GM21529 (cell line): ENCODE data around the gene IL4R.
A peak's percentile ranks its signal among the peaks of the same experiment; 100 is the strongest.

Experiments used
- ATAC-seq: cut with Tn5 transposase; IDR thresholded peaks from one replicate; pipeline ENCODE4 v1.9.1; 2021; ENCODE audit not compliant: unreplicated experiment

IL4R gene

DNA sequence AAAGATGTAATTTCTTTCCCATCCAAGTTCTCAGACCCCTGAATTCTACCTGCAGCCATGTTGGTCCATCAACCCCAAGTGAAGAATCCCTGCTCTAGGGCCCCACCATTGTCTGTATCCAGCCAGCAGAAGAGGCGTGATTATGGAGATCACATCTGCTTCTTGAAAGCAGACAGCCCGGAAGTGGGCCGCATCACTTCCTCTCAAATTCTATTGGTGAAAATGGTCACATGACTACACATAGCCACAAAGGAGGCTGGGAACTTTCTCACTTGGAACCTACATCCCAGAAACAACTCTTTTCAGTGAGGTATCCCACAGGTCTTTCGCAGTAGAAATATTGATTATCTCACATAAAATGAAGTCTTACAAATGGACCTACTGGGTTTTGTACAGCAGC lies 40.1 kb downstream of the IL4R start:
- ATAC-seq, result no peak

DNA sequence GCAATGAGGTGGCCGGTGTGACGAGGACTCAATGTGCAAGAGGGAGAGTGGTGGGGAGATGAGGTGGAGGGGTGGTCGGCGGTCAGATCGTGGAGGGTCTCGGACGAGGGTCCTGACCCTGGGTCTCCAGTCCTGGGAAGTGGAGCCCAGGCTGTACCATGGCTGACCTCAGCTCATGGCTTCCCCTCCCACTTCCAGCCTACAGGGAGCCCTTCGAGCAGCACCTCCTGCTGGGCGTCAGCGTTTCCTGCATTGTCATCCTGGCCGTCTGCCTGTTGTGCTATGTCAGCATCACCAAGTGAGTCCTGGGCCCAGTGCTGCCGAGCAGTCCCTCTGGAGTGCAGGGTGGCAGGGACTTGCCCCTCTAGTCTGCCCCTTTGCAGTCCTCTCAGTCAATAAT lies 41.8 kb downstream of the IL4R start:
- ATAC-seq, result no peak

DNA sequence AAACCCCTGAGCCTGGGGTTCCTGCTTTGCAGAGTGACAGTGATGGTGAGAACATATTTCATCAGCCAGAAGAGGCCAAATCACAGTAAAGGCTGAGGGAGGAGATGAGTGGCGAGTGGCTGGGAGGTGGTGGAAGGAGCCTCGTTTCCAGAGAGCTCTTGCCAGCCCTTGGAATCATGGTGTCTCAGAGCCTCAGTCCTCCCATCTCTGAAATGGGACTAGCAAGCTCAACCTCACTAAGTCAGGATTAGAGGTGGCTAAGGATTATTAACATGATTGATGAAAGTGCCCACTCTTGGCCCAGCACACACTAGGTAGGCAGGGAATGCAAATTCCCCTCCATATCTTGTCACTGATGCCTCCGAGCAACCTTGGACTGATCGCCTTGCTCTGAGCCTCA lies 43.0 kb downstream of the IL4R start:
- ATAC-seq, result no peak

DNA sequence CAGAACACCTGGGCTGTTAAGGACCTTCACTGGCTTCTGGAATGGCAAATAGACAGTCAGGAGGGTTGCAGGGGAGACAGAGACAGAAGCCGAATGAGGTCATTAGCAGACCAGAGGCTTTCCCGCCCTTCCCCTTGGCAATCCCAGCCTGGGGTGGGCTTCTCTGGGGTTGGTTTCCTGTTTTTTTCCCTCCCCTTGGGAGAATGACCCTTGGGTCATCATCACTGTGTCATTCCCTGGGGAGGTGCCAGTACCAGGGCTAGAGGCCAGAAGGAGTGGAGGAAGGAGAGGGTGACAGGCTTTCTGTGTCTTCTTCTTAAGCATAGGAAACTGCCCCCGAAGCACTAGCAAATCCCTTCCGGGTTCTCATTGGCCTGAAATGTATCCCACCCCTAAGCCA lies 45.3 kb downstream of the IL4R start:
- no peak for ATAC-seq

DNA sequence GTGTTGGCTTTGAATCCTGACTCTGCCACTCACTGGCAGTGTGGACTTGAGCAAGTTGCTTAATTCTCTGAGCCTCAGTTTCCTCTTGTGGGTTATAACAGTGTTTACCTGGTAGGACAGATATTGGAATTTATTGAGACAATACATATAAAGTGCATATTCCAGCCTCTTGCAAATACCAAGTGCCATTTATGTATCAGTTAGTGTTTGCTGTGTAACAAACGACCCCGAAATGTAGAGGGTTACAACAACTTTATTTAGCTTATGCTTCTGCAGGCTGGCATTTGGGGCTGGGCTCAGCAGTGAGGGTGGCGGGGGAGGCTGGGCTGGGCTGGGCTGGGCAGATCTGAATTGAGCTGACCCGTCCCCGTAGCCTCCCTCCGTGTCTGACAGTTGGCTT lies 45.8 kb downstream of the IL4R start:
- no peak for ATAC-seq

DNA sequence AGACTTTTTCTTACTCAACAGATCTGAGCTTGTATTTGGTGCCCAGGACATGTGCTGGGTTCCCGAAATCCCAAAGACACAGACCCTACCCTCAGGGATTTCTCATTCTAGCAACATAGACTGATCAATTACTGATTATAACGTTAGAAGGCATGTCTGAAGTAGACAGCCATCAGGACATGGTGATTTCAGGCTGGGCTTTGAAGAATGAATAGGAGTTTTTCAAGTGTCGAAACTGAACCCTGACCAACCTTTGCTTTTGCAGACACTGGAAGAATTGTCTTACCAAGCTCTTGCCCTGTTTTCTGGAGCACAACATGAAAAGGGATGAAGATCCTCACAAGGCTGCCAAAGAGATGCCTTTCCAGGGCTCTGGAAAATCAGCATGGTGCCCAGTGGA lies 48.2 kb downstream of the IL4R start:
- no peak for ATAC-seq

DNA sequence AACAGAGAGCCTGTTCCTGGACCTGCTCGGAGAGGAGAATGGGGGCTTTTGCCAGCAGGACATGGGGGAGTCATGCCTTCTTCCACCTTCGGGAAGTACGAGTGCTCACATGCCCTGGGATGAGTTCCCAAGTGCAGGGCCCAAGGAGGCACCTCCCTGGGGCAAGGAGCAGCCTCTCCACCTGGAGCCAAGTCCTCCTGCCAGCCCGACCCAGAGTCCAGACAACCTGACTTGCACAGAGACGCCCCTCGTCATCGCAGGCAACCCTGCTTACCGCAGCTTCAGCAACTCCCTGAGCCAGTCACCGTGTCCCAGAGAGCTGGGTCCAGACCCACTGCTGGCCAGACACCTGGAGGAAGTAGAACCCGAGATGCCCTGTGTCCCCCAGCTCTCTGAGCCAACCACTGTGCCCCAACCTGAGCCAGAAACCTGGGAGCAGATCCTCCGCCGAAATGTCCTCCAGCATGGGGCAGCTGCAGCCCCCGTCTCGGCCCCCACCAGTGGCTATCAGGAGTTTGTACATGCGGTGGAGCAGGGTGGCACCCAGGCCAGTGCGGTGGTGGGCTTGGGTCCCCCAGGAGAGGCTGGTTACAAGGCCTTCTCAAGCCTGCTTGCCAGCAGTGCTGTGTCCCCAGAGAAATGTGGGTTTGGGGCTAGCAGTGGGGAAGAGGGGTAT lies 48.9 kb downstream of the IL4R start:
- no peak for ATAC-seq

DNA sequence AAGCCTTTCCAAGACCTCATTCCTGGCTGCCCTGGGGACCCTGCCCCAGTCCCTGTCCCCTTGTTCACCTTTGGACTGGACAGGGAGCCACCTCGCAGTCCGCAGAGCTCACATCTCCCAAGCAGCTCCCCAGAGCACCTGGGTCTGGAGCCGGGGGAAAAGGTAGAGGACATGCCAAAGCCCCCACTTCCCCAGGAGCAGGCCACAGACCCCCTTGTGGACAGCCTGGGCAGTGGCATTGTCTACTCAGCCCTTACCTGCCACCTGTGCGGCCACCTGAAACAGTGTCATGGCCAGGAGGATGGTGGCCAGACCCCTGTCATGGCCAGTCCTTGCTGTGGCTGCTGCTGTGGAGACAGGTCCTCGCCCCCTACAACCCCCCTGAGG lies 49.5 kb downstream of the IL4R start:
- no peak for ATAC-seq

DNA sequence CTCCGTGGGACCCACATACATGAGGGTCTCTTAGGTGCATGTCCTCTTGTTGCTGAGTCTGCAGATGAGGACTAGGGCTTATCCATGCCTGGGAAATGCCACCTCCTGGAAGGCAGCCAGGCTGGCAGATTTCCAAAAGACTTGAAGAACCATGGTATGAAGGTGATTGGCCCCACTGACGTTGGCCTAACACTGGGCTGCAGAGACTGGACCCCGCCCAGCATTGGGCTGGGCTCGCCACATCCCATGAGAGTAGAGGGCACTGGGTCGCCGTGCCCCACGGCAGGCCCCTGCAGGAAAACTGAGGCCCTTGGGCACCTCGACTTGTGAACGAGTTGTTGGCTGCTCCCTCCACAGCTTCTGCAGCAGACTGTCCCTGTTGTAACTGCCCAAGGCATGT lies 50.0 kb downstream of the IL4R start:
- no peak for ATAC-seq

DNA sequence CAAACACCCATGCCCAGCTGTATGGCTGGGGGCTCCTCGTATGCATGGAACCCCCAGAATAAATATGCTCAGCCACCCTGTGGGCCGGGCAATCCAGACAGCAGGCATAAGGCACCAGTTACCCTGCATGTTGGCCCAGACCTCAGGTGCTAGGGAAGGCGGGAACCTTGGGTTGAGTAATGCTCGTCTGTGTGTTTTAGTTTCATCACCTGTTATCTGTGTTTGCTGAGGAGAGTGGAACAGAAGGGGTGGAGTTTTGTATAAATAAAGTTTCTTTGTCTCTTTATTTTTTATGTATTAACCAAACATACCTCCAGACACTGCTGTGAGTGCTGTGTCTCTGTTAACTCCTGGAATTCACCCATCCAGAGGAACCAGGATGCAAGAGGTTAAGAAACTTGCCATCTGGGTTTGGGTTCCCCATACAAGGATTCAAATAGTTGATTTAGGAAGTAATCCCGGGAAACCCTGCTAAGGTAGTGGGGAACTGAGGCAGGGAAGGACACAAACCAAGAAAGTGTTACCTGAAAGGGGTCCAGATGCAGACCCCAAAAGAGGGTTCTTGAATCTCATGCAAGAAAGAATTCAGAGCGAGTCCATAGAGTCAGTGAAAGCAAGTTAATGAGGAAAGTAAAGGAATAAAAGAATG lies 50.8 kb downstream of the IL4R start:
- ATAC-seq, result no peak

DNA sequence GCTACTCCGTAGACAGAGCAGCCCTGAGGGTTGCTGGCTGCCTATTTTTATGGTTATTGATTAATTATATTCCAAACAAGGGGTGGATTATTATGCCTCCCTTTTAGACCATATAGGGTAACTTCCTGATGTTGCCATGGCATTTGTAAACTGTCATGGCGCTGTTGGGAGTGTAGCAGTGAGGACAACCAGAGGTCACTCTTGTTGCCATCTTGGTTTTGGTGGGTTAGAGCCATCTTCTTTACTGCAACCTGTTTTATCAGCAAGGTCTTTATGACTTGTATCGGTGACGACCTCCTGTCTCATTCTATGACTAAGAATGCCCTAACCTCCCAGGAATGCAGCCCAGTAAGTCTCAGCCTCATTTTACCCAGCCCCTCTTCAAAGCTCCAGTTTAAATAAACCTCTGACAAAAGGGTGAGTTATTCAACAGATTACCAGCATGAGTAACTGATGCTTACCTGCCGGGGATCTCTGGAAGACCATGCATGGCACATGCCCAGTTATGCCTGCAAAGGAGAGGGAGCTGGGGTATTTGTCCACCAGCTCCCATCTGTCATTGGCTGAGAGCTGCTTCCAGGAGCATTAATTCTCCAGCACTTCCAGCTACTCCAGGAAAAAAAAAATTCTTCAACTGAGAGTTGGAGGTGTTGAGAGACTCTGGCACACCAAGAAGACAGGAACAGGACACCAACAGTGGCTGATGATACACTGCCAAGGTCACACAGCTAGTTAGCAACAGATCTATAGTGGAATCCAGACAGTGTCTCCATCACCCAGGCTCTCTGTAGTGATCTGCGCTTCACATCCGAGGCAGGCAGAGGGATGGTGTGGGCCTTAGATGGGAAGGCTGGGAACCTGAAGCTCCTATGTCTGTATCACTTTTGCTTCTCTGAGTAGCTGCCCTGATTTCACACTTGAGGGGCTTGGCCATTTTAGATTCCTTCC lies 51.6 kb downstream of the IL4R start:
- no peak for ATAC-seq

DNA sequence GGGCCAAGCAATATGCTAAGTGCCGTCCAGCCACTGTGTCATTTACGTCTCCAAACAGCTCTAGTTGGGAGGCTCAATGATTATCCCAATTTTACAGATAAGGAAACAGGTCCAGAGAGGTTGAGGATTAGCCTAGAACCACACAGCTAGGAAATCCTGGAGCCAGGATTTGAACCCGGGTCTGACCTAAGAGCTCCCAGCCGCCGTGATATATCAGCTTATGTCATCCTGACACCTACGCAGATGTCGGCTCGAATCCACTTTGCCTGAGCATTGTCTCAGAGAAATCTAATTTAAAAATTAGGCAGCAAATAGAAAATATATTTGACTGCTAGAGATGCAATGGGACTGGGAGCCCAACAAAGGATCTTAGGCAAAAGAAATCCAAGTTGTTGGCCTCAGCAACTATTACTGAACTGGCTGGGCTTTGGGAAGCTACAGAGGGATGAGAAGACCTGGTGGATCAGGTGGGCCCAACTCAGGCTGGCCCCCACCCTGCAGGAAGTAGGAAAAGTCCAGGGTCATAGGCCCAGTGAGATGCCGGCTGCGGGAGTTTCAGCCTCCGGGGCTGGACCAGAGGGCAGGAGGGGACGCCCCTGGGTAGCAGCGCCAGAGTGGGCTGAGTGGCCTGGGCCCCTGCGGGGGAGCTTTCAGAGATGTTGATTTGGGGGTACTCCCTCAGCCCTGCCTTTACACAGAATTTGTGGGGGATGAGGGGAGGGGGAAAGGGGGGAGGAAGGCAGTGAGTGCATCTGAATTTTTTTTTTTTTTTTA lies 53.1 kb downstream of the IL4R start:
- peak; percentile 23 for ATAC-seq

DNA sequence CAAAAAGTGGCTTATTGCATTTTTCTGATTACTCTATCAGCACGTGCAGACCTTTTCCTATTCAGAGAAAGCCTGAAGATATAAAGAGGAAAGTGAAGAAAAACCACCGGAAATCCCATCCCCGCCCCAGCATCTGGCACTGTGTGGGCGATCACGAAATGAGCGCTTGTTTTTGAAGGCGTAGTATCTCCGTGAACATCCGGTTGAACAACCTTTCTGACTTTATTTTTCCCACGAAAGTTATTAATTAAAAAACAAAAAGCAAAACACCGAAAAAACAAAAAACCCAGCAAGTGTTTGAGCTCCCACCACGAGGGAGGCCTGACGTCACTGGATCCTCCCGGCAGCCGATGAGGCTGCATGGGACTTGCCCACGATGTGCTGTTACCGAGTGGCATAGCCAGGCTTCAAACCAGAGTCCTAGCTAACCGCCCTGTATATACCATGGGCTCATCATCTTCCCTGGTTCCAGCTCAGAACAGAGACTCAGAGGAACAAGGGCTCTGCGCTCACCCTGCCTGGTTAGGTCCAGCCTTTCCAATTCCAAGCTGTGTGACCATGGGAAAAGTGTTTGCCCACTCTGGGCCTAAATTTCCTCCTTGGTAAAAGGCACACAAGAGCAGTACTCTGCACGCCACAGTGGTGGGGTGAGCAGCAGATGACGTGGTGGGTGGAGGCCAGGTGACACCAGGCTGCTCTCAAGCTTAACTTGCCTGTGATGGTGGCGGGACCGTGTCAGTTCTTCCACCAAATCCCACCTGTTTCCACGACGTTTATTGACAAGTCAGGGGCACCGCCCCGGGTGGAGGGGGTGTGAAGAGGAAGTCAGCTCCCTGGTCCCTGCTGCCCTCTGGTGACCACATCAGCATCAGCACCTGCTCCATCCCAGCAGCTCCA lies 53.9 kb downstream of the IL4R start:
- ATAC-seq, result peak; percentile 62

DNA sequence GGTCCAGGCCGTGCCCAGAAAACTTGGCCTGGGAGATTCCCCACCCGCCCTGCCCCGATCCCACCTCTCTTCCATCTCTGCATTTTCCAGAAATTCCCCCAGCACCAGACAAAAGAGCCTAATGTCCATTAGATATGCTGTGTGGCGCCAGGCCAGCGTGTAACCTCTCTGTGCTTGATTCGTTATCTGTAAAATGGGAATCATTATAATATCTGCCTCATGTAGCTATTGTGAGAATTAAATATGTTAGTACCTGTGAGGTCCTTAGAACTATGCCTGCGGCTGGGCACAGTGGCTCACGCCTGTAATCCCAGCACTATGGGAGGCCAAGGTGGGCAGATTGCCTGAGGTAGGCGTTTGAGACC lies 54.6 kb downstream of the IL4R start:
- ATAC-seq, result no peak

DNA sequence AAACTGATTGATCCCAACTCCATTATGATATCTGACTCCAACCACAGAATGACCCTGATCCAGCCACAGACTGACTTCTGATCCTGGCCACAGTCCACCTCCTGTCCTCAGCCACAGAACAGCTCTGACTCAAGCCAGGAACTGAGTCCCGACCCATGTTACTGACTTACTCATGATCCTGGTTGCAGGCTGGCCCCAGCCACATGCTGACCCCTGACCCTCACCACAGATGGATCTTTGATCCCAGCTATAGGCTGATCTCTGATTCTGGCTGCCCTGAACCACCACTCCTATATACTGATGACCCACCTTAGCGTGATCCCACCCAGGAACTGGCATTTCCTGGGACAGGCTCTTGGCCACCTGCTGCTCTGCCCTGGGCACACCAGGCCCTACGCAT lies 56.0 kb downstream of the IL4R start:
- no peak for ATAC-seq

DNA sequence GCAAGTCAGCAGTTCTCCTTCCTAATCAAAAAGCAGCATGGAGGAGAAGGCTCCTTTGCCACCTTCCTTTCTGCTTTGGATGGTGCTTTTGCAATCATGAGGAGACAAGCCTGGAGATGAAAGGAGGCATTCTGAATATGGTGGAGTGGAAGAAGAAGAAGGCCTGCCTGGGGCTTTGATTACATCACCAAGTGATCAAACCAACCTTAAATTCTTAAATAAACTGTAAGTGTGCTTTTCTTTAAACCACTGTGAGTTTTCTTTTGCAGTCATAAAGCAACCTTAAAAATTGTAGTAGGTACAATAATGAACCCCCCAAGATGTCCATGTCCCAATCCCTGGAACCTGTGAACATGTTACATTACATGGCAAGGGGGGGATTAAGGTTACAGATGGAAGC lies 56.5 kb downstream of the IL4R start:
- no peak for ATAC-seq

DNA sequence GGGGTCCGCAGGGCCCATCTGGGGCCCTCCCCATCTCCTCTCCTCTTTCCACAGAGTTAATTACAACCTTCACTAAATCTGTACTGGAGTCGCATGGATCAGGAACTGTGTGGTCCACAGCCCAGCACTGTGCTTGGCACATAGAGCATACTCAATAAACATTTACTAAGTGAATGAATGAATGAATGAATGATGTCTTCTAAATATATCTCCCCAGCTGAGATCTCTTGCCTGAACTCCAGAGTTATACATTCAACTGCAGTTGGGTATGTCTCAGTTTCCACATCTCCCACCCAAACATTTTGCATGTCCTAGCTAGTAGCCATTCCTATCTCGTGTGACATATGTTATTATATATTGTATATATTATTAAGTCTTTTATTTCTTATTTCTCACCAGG lies 59.5 kb downstream of the IL4R start:
- ATAC-seq, result no peak

DNA sequence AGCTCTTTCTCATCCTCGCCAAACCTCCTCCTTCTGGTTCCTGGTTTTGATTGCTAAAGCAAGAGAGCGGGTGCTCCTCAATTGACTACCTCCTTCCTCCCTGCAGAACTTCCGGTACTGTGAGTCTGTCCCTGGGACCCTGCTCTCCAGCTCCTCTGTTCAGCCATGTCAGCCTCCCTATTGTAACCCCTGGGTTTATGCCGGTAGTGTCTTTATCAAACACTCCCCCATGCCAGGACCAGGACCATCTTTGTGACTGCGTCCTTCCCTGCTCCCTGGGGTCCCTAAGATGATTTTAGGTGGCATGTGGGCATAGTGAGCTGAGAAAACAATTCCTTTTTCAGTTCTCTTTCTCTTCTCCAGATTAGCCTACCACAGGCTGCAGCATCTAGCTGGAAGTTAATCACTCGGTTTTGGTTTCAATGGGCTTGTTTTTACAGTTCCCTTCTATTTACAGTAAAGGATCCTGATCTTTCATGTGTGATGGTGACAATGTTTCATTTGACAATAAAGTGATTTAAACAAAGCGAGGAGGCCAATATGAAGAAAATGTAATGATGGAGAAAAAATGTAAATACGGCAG lies 60.5 kb downstream of the IL4R start:
- ATAC-seq, result peak; percentile 25

DNA sequence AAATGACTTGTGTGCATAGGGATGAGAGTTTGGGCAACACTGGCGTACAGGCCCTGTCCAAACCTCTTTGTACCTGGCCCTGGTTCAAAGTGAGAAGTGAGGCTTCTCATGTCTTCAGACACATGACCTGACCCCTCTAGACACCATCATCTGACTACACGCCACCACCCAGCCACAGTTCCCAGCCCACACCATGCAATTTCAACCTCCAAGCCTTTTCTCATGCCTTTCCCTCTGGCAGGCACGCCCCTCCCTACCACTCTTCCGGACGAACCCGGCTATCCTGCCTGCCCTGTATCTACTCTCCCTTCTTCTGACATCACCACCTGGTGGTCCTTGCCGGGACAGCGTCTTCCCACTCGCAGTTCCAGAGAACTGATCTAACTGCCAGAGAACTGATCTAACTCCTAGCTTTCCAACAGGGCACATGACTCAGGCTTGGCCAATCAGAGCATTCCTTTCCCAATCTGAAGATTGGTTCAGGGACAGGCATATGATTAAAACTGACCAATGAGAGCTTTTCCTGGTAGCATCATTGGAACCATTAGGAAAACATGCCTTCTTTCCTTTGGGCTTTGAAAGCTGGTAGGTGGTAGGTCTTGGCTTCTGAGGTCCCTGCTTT lies 61.1 kb downstream of the IL4R start:
- ATAC-seq, result peak; percentile 41
